GM13976 (cell line): ENCODE data around the gene IL12RB2.

ENCODE experiments used
- DNase-seq: peaks from one replicate; pipeline ENCODE4 v3.0.0; 2012; ENCODE audit warnings: low spot score
- CTCF ChIP-seq: IDR thresholded peaks from 2 replicates; pipeline ENCODE4 v1.5.1; 2012; ENCODE audit warnings: borderline replicate concordance, mild to moderate bottlenecking; ENCODE audit not compliant: insufficient read depth; ENCODE audit errors: extremely low read depth, missing control alignments, control extremely low read depth
- in situ Hi-C: fragments of 300-500 bp; cut with MboI; formaldehyde crosslinking; loops from one replicate; pipeline ENCODE4 v1.12.0; 2022; ENCODE audit warnings: low sequenced_read_pairs, mixed read lengths, inconsistent platforms; ENCODE audit not compliant: unreplicated experiment

Gene IL12RB2

GRCh38 chr1:67434491-67434890 is 126.8 kb downstream of the IL12RB2 start:
- in situ Hi-C loops = no loop called here
- DNase-seq = no peak
- no peak for TF ChIP-seq CTCF

- in situ Hi-C loops = no loop called here
- no peak for TF ChIP-seq CTCF
These were observed 128.9 kb downstream of the IL12RB2 start for GRCh38 chr1:67436511-67437055.

GRCh38 chr1:67437961-67438360 is 130.3 kb downstream of the IL12RB2 start:
- DNase-seq = no peak
- in situ Hi-C loops = no loop called here
- TF ChIP-seq CTCF = no peak

More at GRCh38 chr1:67436511-67437055, 128.9 kb downstream of the IL12RB2 start:
- DNase-seq = no peak

GRCh38 chr1:67439277-67440029 is 131.8 kb downstream of the IL12RB2 start:
- TF ChIP-seq CTCF = no peak
- in situ Hi-C loops = no loop called here
- no peak for DNase-seq

- no peak for DNase-seq
- no peak for TF ChIP-seq CTCF
- in situ Hi-C loops = no loop called here
These were observed 132.7 kb downstream of the IL12RB2 start for GRCh38 chr1:67440339-67440738.

GRCh38 chr1:67441183-67441582 is 133.5 kb downstream of the IL12RB2 start:
- in situ Hi-C loops = no loop called here
- no peak for DNase-seq
- no peak for TF ChIP-seq CTCF
